ENCODE results near the gene ANKRD11.

ANKRD11 gene

DNA sequence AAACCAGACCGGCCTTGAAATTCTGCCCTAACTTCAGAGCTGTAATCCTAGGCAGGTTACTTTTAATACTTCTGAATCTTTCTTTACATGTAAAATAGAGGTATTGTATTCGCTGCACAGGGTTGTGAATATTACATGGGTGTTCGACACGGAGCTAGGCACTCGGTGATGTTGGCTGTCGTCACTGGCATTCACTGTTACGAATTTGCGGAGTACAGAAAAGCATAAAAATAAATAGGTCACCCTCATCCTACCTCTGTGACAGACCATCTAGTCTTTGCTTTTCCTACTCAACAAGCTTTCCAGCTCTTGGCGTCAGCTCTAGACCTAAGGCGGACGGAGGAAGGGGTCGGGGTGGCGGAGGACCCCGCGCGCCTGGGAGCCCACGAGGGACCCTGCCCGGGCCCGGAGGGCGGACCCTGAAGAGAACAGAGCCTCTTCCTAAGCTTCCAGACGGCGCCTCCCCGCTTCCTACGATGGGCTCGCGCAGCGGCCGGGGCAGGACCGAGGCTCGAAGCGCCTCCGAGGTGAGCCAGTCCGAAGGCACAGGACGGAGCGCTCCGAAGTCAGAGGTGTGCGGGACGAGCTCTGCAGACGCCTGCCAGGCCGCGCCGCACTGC lies 17.0 kb upstream of the ANKRD11 start:
- no peak for DNase-seq (ENCODE audit: low spot score)

DNA sequence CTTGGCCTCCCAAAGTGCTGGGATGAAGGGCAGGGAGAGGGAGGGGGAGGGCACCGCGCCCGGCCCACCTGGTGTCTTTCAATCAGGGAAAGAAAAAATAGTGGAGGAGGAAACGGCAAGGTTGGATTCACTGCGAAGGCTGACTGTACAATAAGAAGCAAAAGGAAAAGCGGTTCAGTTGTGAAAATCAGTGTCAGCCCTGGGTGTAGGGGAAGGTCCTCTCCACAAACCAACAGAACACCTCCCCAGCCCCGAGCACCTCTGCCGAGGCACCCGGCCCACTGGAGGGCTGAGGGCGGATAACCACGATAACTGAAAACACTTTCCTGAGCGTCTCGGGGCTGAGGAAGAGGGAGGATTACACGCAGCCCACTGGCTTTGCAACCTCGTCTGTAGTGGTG lies 16.4 kb upstream of the ANKRD11 start:
- no peak for DNase-seq (ENCODE audit: low spot score)

DNA sequence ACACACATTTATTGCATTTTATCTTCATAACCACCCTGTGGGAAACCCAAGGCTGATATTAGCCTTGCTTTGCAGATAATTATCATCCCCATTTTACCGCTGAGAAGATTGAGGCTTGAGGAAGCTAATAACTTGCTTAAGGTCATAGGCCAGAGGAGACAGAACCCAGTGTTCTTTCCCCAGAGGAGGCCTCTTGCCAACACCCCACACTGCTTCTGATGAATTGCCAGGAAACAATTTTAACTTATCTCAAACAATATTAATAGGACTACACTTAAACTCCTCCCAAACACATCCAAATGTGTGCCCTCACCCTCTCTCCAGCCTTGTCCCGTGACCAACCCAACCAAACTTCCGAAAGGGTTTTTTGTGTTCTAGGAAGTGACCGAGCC lies 15.7 kb upstream of the ANKRD11 start:
- no peak for DNase-seq (ENCODE audit: low spot score)

DNA sequence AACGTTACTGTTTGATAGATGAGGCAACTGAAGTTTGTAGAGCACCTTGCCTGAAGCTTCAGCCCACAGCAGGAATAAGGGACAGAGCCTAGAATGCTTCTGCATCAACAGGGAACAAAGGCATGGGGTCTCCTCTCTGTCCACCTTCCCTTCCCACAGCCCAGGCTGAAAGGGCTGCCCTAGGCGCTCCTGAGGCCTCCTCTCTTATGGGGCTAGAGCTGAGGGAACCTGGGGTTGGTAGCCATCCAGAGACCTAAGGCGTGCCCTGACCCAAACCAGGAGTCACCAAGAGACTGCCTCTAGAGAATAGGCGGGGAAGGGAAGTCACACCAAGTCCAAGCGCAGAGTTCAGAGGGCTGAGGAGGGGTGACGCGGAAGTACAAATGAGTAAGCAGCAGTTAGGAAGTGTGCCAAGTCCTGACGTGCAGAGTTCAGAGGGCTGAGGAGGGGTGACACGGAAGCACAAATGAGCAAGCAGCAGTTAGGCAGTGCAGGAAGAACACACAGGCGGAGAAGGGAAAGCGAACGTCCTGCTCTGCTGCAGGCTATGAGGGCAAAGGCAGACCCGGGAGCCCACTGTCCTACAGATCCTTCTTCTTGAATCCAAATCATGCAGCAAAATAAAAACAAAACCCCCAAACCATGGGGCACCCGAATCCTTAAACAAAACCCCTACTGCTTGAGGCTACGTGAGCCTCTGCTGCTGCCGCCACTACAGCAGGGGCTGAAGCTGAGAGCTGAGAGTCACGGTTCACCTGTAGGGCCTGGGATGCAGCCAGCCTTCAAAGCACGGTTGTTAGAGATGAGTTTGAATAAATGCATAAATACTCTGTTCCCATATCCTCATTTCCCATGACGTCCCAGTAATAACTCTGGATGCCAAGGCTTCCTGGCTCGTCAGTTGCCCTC lies 15.1 kb upstream of the ANKRD11 start:
- no peak for DNase-seq (ENCODE audit: low spot score)

DNA sequence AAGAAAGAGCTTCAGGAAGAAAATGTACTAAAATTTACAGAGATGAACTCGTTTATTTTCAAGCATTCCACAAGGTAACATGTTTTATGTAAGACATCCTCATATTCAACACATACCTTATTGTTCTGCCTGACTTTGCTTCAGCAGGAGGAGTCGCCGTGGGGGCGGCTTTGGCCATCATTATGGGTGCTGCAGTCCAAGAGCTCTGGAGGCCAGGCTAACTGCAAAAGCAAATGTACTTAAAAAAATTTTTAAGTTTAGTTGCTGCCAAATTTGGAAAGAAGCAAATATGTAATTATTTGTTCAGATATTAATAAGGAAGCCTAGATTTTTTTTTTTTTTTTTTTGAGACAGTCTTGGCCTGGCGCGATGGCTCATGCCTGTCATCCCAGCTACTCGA lies 13.7 kb upstream of the ANKRD11 start:
- DNase-seq (ENCODE audit: low spot score), result no peak

DNA sequence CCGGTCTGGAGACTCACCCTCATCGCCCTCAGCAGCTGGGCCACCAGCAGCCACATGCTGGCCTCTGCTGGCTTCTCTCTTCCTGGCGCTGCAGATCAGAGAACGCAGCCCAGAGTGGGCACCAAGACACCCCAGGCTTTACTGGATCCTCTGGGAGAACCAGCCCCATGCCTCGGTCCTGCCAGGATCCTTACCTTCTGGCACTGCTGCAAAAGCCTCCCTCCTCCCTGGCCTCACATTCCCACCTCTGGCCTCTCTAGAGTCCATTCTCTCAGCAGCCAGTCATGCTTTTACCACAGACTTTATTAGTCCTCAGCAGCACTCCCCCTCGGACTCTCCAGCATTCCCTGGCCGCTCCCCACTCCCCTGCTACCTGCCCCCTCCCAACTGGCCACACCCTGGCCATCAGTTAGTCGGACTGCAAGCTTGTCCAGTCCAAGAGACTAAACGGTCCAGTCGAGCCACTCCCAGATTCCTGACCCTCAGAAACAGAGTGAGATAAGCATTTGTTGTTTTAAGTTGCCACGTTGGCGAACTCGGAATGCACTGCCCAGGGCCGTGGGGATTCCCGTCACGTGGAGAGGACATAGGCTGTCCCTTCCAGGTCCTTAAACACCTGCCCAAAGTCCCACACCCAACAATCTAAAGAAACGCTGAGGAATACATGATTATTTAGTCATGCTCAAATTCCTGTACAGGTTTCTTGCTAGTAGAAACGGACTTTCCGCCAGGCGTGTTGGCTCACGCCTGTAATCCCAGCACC lies 11.9 kb upstream of the ANKRD11 start:
- no peak for DNase-seq (ENCODE audit: low spot score)

DNA sequence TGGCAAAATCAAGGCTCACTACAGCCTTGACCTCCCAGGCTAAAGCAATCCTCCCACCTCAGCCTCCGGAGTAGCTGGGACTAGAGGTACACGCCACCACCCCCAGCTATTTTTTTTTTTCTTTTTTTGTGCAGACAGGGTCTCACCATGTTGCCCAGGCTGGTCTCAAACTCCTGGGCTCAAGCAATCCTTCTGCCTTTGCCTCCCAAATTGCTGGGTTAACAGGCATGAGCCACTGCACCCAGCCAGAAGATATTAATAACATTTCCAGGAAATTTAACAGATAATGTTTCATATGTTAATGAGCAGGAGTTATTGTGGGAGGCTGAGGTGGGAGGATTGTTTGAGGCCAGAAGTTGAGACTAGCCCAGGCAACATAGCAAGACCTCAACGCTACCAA lies 9.4 kb upstream of the ANKRD11 start:
- DNase-seq (ENCODE audit: low spot score), result no peak

DNA sequence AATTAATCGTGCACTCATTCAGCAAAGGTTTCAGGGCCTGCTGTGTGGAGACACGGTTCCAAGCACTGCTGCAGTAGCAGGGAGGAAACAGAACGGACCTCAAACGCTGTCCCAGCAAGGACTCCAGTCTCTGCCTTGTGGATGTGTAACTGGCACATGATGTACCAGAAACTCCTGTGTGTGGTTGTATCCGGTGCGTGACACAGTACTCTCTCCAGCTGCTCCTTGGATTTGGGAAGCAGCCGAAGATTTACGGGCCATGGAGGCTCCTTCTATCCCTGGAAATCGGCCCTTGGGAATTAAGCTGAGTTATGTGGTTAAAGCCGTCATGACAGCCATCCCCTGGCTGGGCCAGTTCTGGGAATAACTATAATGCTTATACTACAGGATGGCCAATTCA lies 8.5 kb upstream of the ANKRD11 start:
- no peak for DNase-seq (ENCODE audit: low spot score)

DNA sequence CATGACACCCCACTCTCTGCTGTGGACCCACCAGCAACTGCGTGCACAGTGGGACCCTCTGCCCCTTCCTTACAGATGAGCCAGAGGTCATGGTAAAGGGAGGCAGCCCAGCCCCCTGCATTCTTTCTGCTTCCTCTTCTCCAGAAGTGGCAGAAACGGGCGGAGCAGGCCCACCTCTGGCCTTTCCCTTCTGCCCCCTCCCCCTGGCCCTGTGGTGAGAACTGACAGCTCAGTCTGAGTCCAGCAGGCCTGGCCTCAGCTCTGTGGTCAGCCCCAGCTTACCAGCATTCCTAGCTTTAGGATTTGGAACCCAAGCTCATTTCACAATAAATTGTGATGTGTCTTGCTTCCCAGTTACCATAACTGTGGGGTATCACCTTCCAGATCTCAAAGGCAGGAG lies 4.8 kb upstream of the ANKRD11 start:
- DNase-seq (ENCODE audit: low spot score), result no peak

DNA sequence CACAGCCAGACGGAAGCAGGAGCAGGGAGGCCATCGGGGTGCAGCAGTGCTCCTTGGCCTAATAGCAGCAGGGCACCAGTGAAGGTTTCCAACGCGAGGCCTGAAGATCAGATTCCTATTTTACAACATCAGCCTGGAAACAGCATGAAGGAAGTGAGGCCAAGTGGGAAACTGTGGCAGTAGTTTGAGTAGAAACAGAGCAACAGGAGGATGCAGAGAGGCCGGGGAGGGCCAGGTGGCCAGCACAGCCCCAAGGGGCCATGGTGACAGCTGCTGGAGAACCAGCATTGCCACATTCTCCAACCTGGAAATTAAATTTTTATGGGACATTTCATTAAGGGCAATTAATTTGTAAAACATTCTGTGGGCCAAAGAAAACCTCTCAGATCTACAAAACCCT lies 3.4 kb upstream of the ANKRD11 start:
- DNase-seq (ENCODE audit: low spot score), result peak; percentile 73

DNA sequence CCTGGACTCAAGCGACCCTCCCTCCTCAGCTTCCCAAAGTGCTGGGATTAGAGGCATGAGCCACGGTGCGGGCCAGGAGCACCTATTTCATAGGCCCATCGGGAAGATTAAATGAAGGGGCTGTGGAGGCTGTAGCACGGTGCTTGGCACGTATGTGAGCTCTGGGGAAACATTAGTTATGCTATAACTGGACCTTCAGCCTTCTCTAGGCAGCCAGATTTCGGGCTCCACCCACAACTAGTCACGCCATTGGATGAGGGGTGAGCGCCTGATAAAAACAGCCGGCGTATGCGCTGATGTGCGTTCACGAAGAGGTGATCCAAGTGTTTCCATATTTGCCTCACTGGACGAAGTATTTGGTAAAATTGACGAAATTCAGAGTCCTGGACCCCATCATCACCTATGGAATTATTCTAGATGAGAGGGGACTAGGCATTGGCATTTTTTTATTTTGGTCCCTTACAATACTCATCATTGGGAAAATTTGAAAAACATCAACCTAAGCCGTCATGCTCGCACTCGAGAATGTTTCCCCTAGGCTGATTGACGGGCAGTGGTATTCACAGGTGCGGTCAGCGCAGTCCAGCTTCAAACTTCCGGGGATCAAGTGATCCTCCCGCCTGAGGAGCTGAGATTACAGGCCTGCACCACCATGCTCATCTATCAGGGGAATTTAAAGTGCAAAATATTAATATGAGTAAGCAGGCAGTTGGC lies 1.8 kb upstream of the ANKRD11 start:
- peak; percentile 51 for DNase-seq (ENCODE audit: low spot score)

DNA sequence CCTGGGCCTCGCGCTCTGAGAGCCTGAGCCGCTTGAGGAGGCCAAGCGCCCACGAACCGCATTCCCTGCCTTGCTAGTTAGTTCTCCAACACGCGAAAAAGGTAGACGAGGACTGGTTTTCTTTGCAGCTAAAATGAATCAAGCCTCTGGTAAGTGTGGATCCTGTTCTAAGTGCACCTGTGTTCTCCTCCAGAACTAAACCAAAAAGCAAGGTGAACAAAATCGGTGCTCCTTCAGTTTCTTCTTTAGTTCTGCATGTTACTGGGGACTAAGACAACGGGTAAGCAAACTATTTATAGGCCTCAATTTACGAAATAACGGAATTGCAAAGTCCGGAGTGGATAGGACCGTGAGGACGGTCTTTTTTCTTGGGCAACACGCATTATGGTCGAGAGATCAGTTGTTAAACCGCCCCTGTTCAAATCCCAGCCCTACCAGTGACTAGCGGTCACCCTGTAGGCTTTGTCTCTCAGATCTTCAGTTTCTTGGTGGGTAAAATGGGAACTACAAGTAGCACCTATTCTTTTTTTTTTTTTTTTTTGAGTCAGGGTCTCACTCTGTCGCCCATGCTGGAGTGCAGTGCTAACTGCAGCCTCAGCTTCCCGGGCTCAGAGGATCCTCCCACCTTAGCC lies 993 bp upstream of the ANKRD11 start:
- DNase-seq (ENCODE audit: low spot score), result peak; percentile 46

DNA sequence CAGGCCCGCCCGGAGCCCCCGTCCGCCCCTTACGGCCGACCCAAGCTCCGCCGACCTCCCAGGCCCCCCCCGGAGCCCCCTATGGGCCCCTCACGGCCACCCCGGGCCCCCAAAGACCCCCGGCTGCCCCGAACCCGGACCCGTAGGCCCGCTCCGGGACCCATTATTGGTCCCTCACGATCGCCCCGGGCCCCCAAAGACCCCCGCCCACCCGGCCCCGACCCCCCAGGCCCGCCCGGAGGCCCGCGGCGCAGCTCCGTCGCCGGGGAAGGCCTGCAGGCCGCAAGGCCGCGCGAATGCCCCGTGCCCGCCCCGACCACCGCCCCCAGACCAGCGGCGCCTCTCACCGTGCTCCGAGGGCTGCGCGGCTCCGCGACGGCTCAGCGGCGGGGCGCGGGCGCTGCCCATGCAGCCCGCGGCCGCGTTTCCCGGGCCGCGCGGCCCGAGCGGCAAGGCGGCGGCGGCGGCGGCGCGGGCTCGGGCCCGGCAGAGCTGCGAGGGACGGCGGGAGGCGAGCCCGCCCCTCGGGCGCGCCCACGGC lies 393 bp downstream of the ANKRD11 start:
- no peak for DNase-seq (ENCODE audit: low spot score)

DNA sequence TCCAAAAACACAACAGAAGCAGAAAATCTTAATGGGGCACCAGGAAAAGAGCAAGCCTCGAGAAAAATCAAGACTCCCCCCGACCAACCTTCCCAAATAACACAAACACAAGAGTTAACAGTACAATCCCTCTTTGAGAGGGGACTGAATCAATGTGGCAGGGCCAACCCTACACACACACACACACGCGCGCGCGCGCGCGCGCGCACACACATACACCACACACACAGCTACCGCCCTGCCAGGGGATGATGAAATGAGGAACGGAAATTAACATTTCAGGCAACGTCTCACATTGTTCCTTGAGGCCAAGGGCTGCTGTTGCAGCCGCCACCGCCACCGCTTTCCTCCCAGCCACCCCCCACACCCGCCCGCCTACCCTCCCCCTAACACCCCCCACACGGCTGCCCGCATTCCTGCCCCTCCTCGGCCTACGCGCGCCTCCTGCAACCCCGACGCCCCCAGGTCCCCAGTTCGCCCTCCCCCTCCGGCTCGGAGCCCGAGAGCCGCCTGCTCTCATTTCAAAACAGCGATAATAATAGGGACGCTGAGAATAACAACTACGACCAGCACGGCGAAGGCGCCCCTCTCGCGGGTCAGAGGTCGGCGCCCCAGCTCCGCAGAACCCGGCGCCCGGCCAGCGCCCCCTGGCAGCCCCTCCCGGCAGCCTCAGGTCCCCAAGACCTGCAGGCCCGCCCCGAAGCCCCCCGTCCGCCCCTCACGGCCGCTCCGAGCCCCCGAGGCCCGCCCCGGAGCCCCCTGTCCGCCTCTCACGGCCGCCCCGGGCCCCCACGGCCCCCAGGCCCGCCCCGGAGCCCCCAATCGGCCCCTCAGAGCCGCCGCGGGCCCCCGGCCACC lies 1.1 kb downstream of the ANKRD11 start:
- peak; percentile 78 for DNase-seq (ENCODE audit: low spot score)

DNA sequence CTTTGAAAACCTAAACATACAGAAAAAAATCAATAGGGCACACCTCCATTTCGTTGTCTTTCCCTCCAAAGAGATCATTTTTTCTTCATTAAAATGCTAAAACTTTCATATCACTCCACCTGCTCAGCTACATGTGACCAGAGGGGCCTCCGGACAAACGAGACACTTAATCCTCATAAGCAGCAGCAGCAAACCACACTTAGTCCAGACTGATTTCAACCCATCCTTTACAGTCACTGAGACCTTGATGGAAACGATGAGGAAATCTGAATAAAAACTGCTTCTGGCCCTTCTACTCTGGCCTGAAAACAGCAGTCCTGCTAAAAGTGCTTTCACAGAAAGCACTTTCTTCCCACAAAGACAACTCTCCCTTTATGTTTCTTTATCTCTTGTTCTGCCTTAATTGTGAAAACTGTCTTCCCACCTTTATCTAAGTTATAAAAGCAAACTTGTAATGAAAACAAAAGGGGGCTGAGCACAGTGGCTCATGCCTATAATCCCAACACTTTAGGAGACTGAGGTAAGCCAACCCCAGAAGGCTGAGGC lies 4.6 kb downstream of the ANKRD11 start:
- DNase-seq (ENCODE audit: low spot score), result no peak

DNA sequence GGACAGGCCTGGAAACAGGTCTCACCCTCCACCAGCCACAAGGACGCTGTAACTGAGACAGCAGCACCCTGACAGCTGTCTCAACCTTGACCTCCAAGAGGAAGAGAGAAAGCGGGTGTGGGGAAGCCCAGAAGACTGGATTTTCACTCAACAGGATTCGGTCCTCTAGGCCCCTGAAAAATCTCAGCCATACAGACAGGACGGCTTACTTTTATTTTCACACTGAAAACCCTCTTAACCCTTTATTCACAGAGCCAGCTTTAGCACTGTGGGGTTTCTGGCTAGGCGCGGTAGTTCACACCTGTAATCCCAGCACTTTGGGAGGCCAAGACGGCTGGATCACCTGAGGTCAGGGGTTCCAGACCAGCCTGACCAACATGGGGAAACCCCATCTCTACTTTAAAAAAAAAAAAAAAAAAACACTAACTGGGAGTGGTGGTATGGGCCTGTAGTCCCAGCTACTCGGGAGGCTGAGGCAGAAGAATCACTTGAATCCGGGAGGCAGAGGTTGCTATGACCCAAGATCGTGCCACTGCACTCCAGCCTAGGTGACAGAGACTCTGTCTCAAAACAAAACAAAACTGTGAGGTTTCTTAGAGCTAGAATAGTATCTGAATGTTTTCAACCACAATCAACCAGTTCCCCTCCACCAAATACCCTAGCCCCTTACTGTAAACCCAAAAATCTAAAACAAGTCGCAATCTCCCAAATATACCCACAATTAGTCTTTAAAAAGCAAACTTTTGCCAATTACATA lies 5.3 kb downstream of the ANKRD11 start:
- peak; percentile 43 for DNase-seq (ENCODE audit: low spot score)

DNA sequence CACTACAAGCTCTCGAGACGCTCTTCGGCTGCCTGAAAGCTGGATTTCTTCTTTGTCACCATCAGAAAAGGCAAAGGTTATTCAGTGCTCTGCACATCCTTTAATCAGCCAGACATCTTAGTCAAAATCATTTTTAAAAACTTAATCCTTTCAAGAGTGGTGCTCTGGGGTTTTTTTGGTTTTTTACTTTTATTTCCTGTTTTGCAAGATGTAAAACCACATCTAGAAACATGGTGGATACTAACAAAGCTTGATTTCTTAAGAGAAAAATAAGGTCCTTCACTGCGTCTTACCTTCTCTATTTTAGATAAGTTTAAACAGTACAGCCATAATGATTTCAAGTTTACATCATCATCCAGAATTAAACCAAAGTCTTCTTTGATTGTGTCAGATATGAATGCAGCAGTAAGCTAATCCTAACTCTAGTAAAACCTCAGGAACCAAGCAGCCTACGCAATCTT lies 6.3 kb downstream of the ANKRD11 start:
- DNase-seq (ENCODE audit: low spot score), result no peak

DNA sequence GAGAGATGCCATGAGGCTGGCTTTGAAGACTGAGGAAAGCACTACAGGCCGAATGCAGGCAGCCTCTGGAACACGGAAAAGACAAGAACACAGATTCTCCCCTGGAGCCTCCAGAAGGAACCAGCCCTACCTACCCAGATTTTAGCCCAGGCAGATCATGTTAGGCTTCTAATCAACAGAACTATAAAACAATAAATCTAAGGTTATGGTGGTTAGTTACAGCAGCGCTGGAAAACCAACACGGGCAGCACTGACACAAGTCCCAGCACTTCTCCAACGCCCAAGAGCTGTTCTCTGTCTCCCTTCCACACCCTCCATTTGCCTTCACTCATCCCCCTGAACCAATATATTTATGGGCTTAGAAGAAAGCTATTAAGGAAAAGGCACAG lies 7.5 kb downstream of the ANKRD11 start:
- DNase-seq (ENCODE audit: low spot score), result no peak
